ENCODE measurements around the gene ME2. TPM values are rescaled to one million over a fixed set of nuclear protein-coding genes. Genes with fewer than 3 reads are reported as not detected.
"Not testable (repeated sequence)": the region's sequence is repeated elsewhere in the genome, so short reads cannot be mapped to it uniquely, and the experiment has no call there.

ME2 gene
- total RNA-seq, 4 donors from 2014 or later, result 11.8 to 60.8 (median 48.1) TPM

DNA sequence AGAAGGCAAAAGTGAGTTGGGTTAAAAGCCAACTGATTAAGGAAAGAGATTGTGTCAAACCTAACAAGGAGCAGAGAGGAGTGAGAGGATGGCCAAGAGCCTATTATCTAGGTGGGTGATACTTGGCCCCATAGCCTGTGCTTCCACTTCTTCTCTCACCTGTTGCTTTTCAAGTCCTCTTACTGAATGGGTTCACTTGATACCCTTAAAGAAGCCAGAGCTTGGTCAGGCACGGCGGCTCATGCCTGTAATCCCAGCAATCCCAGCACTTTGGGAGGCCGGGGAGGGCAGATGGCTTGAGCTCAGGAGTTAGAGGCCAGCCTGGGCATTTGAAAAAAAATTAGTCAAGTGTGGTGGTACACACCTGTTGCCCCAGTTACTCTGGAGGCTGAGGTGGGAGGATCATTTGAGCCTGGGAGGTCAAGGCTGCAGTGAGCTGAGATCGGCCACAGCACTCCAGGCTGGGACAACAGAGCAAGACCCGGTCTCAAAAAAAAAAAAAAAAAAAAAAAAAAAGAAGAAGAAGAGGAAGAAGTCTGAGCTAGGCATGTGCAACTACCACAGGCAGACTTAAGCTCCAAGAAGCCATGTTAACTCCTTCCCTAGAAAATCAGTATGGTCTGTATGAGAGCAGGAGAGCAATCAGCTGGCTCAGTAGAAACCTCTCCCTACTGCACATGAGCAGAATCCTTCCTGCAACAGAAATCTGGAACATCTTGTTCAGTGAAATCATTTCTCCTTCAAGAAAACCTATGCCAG is 28.4 kb upstream of the ME2 start:
- H3K9me3 ChIP-seq, result no peaks in the 10 kb centered on the region
- no peak for DNase-seq
- TF ChIP-seq, protein P1, sequence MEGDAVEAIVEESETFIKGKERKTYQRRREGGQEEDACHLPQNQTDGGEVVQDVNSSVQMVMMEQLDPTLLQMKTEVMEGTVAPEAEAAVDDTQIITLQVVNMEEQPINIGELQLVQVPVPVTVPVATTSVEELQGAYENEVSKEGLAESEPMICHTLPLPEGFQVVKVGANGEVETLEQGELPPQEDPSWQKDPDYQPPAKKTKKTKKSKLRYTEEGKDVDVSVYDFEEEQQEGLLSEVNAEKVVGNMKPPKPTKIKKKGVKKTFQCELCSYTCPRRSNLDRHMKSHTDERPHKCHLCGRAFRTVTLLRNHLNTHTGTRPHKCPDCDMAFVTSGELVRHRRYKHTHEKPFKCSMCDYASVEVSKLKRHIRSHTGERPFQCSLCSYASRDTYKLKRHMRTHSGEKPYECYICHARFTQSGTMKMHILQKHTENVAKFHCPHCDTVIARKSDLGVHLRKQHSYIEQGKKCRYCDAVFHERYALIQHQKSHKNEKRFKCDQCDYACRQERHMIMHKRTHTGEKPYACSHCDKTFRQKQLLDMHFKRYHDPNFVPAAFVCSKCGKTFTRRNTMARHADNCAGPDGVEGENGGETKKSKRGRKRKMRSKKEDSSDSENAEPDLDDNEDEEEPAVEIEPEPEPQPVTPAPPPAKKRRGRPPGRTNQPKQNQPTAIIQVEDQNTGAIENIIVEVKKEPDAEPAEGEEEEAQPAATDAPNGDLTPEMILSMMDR (IDR thresholded peaks at IDR 0.05), result no peak
- no peak for TF ChIP-seq POLR2A (IDR thresholded peaks at IDR 0.05)
- H3K4me1 ChIP-seq, result no peaks in the 10 kb centered on the region
- intact Hi-C loops (cut with DNase I; ENCODE audit: low total_unique reads), result no loop called here
- H3K27ac ChIP-seq, result no peak overlapping the region
- H3K27me3 ChIP-seq, result no peaks in the 10 kb centered on the region
- H3K4me3 ChIP-seq, result no peak overlapping the region
- H3K36me3 ChIP-seq, result no peaks in the 10 kb centered on the region

DNA sequence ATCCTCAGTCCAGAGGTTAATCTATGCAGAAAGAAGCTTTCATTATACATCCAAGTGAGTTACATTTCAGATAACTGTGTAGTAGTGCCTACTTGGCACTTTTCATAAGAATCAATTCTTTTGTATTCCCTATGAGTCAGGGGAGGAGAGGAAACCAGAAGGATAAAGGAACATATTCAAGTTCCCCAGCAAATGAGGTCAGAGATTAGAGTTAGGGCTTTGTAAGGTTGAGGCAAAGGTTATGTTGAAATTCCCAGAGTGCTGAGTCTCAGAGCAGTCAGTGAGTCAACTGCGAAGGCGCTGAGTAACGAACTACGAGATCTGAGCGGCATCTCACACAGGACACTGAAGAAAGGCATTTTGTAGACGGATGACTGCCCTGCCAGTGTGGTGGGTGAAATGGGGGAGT is 25.1 kb upstream of the ME2 start:
- no peaks in the 10 kb centered on the region for H3K27me3 ChIP-seq
- TF ChIP-seq POLR2A (IDR thresholded peaks at IDR 0.05), result no peak
- TF ChIP-seq, protein P1 (IDR thresholded peaks at IDR 0.05), result no peak
- no peaks in the 10 kb centered on the region for H3K9me3 ChIP-seq
- H3K27ac ChIP-seq, result no peak overlapping the region
- intact Hi-C loops (cut with DNase I; ENCODE audit: low total_unique reads), result no loop called here
- no peaks in the 10 kb centered on the region for H3K4me1 ChIP-seq
- H3K4me3 ChIP-seq, result no peak overlapping the region
- H3K36me3 ChIP-seq, result no peaks in the 10 kb centered on the region
- no peak for DNase-seq

DNA sequence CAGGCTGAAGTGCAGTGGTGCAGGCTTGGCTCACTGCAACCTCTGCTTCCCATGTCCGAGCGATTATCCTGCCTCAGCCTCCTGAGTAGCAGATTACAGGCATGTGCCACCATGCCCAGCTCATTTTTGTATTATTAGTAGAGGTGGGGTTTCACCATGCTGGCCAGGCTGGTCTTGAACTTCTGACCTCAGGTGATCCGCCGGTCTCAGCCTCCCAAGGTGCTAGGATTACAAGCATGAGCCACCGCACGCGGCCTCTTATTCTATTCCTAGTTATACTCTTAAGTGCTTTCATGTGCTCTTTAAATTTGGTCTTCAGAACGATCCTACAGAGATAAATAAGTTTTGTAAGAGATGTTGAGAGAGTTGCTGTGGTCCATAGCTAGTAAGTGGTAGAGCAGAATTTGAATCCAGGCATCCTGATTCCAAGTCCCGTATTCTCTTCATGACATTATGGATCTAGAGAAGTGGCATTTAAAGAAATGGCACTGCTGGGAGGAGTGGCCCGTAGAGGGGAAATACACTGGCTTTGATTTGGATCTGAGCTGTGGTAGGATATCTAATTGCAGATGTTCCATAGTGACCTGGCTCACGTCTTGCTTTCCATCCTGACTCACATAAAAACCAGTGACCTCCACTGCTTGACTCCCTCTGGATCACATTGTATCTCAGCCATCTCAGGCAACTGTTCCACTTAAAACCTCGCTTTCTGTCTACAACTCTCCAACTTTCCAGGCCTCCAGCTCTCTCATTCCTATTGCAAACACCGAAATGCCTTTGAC is 22.8 kb upstream of the ME2 start:
- no peak for DNase-seq
- Histone ChIP-seq H3K4me3 (no peak overlapping the region), H3K4me1 (no peaks in the 10 kb centered on the region), H3K9me3 (no peaks in the 10 kb centered on the region), H3K27me3 (no peaks in the 10 kb centered on the region), H3K36me3 (no peaks in the 10 kb centered on the region), H3K27ac (no peak overlapping the region)
- TF ChIP-seq, protein P1 (IDR thresholded peaks at IDR 0.05), result no peak
- no peak for TF ChIP-seq POLR2A (IDR thresholded peaks at IDR 0.05)
- intact Hi-C loops (cut with DNase I; ENCODE audit: low total_unique reads), result no loop called here

DNA sequence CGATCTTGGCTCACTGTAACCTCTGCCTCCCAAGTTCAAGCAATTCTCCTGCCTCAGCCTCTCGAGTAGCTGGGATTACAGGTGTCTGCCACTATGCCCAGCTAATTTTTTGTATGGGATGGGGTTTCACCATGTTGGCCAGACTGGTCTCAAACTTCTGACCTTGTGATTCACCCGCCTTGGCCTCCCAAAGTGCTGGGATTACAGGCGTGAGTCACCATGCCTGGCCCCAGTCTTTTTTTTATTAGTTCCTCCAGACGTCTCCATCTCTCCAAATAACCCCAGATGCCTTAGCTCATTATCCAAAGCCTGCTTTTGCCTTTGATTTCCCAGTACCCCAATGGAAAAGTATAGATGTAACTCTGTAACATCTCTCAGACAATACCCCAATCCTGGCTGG is 21.8 kb upstream of the ME2 start:
- H3K9me3 ChIP-seq; H3K27ac ChIP-seq; DNase-seq; intact Hi-C loops (cut with DNase I; ENCODE audit: low total_unique reads); H3K27me3 ChIP-seq; H3K36me3 ChIP-seq; H3K4me3 ChIP-seq; H3K4me1 ChIP-seq: not testable (repeated sequence)

DNA sequence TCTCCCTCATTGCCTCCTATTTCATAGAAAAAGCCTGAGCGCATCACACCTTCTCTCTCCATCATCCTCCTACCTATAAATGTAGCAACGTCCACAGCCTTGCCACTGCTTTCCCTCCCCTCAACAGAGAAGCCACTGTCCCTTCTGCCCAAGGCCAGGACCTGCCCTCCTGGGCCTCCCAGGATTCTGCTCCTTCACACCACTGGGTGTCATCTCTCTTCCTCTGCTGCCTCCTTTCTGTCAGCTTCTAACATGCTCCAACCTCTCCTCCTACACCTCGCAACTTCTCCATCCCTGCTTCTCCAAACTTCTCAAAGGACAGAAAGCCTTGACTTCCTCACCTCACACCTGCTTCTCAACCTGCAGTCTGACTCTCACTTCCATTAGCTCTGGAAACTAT is 21.2 kb upstream of the ME2 start:
- Histone ChIP-seq H3K9me3 (no peaks in the 10 kb centered on the region), H3K27ac (no peak overlapping the region), H3K4me1 (no peaks in the 10 kb centered on the region), H3K36me3 (no peaks in the 10 kb centered on the region), H3K27me3 (no peaks in the 10 kb centered on the region), H3K4me3 (no peak overlapping the region)
- intact Hi-C loops (cut with DNase I; ENCODE audit: low total_unique reads), result no loop called here
- TF ChIP-seq, protein P1 (IDR thresholded peaks at IDR 0.05), result no peak
- no peak for DNase-seq

All from uterus (tissue), 4 donors.